ENCODE data around the gene GALNT14. TPM values are rescaled to one million over a fixed set of nuclear protein-coding genes. Genes with fewer than 3 reads are reported as not detected.

The GALNT14 gene
- total and polyA plus RNA-seq, 2 of the 8 experiments (the other 6 are each of a cell fraction or from before 2014, with no cell fraction given): 13.0 to 13.7 TPM

DNA sequence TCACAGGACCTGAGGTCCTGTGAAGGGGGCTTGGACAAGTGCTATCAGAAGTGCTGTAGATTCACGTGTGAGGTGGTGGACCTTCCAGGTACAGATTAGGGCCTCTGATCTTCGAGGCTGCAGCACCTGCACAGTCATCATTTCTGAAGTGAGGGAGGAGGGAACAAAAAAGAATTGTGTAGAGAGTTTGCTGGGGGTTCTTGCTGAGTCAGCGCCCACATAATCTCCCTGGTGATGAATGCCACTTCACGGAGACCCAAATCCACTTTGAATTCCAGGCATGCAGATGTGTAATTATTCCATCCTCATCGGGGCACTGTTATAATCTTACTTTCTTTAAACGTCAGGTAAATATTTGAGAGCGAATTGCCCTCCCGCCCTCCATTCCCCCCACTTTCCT lies 202.4 kb downstream of the GALNT14 start:
- Histone ChIP-seq H2BK5ac (ENCODE audit: low read depth, low read length) (no peak overlapping the region), H4K91ac (replicated peaks; ENCODE audit: insufficient read length, low read length) (no peak overlapping the region), H2BK12ac (ENCODE audit: low read depth, low read length) (no peak overlapping the region), H2BK120ac (replicated peaks; ENCODE audit: low read depth, low read length) (no peak overlapping the region), H3K23me2 (ENCODE audit: low read depth, low read length) (peaks cover 2% of the 10 kb centered on the region; the same call in 1 of the 2 replicates), H3K56ac (replicated peaks; ENCODE audit: insufficient read length, low read depth, low read length) (no peak overlapping the region), H3K79me2 (ENCODE audit: control insufficient read depth in 1 of 2, insufficient read depth in 2 of 2, low read length in 2 of 2) (no peaks in the 10 kb centered on the region), H2BK20ac (ENCODE audit: low read length) (no peak overlapping the region), H4K8ac (ENCODE audit: extremely low read depth, insufficient read depth, low read length) (no peak overlapping the region), H3K23ac (ENCODE audit: insufficient read length) (no peak overlapping the region), H3K4ac (replicated peaks; ENCODE audit: insufficient read length, low read depth, low read length) (no peak overlapping the region), H3K9me3 (ENCODE audit: insufficient read depth in 2 of 2, low read depth in 1 of 2, low read length in 1 of 2) (no peaks in the 10 kb centered on the region), H3K79me1 (ENCODE audit: low read depth, low read length) (no peaks in the 10 kb centered on the region), H4K5ac (ENCODE audit: insufficient read length, low read depth, low read length) (no peak overlapping the region), H4K20me1 (replicated peaks in 1 of 2; ENCODE audit: control insufficient read depth in 1 of 2, insufficient read depth in 2 of 2, low read length in 2 of 2) (no peaks in the 10 kb centered on the region), H3K4me1 (replicated peaks in 1 of 4; ENCODE audit: control insufficient read depth in 3 of 4, insufficient read depth in 4 of 4, low read length in 3 of 4) (peaks cover 5 to 19% (median 14%) of the 10 kb centered on the region in 4 experiments; a peak in 6 of 7 replicates), H3K27ac (ENCODE audit: low read depth, low read length) (no peak overlapping the region), H3K36me3 (ENCODE audit: control insufficient read depth in 2 of 4, insufficient read depth in 4 of 4, low read length in 3 of 4) (no peaks in the 10 kb centered on the region), H3K18ac (ENCODE audit: extremely low read depth, low read length) (no peak overlapping the region), H2BK15ac (ENCODE audit: low read length) (no peak overlapping the region), H3K4me3 (ENCODE audit: extremely low read depth in 1 of 4, insufficient read depth in 2 of 4, low read depth in 3 of 4, low read length in 4 of 4) (no peak overlapping the region), H3K27me3 (replicated peaks in 1 of 4; ENCODE audit: control insufficient read depth in 3 of 4, extremely low read depth in 1 of 4, insufficient read depth in 3 of 4, low read length in 3 of 4) (peaks cover 0 to 2% (median 0%) of the 10 kb centered on the region in 4 experiments; a peak in 1 of 7 replicates), H3K14ac (ENCODE audit: insufficient read length) (no peak overlapping the region), H2AFZ (ENCODE audit: low read length) (no peak overlapping the region), H2AK5ac (ENCODE audit: low read depth, low read length) (no peak overlapping the region), H3K4me2 (ENCODE audit: insufficient read depth in 1 of 2, low read depth in 2 of 2, low read length in 2 of 2) (no peak overlapping the region), H3K9ac (replicated peaks in 1 of 4; ENCODE audit: extremely low read depth in 1 of 4, low read depth in 3 of 4, low read length in 3 of 4) (no peak overlapping the region)
- ChIA-PET POLR2A (ENCODE audit: partially characterized antibody) (no interaction called here), CTCF (ENCODE audit: partially characterized antibody) (interaction anchor here (0.8 kb wide), 1 partner anchor 20 kb away, joined by 3 read pairs; no protein-coding TSS in a partner anchor)
- DNase-seq (ENCODE audit: low read depth in 1 of 2, low spot score in 2 of 2) (no peak), FAIRE-seq (no peak)
- TF ChIP-seq RBBP5 (IDR thresholded peaks at IDR 0.05; ENCODE audit: borderline replicate concordance, low read depth, low read length): no peak
- TF ChIP-seq, protein P1, sequence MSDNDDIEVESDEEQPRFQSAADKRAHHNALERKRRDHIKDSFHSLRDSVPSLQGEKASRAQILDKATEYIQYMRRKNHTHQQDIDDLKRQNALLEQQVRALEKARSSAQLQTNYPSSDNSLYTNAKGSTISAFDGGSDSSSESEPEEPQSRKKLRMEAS (IDR thresholded peaks at IDR 0.05): no peak
- no peak for TF ChIP-seq RXRA (IDR thresholded peaks at IDR 0.05; ENCODE audit: insufficient read depth, low read depth, low read length)
- no peak for TF ChIP-seq TCF12 (IDR thresholded peaks at IDR 0.05; ENCODE audit: low read depth, low read length)
- TF ChIP-seq BCL11A (IDR thresholded peaks at IDR 0.05; ENCODE audit: low read depth in 2 of 2, low read length in 2 of 2): no peak
- TF ChIP-seq MAFK (IDR thresholded peaks at IDR 0.05; ENCODE audit: low read depth, low read length): peak; percentile 44
- no peak for TF ChIP-seq RAD21 (IDR thresholded peaks at IDR 0.05 in 1 of 2, conservative IDR thresholded peaks at IDR 0.05 in 1 of 2; ENCODE audit: low read depth in 2 of 2, low read length in 2 of 2)
- 93% methylated on average over 8 of the region's 8 CpGs; no CpG with 5 or more reads in 1 of the 2 experiments for WGBS, 2 experiments (ENCODE audit: extremely low coverage in 1 of 2, insufficient coverage in 1 of 2, insufficient read length in 1 of 2, insufficient replicate concordance in 2 of 2, low coverage in 1 of 2, low lambda C conversion rate in 2 of 2, missing lambda C conversion rate in 1 of 2)

All from H1 (cell line).